Astrocyte (in vitro differentiated cells and primary cell): ENCODE data around the gene BMPR1A. TPM values are rescaled to one million over a fixed set of nuclear protein-coding genes. Genes with fewer than 3 reads are reported as not detected.

Experiments used
- DNase-seq: peaks from one replicate; pipeline ENCODE4 v3.0.0-alpha.2; 2010; ENCODE audit warnings: low read depth
- FAIRE-seq: peaks from 2 replicates; lab custom pipeline; 2011; peaks lifted over from hg19 to GRCh38; lab: Jason Lieb, UNC
- H2AFZ ChIP-seq: 2 replicates; pipeline ENCODE4 v1.6.0; 2012; ENCODE audit warnings: low read depth, low read length, inconsistent platforms
- H3K27ac ChIP-seq: 2 replicates; pipeline ENCODE4 v1.5.1; 2011; ENCODE audit warnings: low read depth, low read length, inconsistent platforms
- H3K27me3 ChIP-seq: 2 replicates; pipeline ENCODE4 v1.6.0; 2011; ENCODE audit warnings: low read length, inconsistent platforms; ENCODE audit not compliant: insufficient read depth
- H3K36me3 ChIP-seq: 2 replicates; pipeline ENCODE4 v1.5.1; 2011; ENCODE audit warnings: low read length, inconsistent platforms; ENCODE audit not compliant: insufficient read depth
- H3K4me1 ChIP-seq: 2 replicates; pipeline ENCODE4 v1.5.1; 2011; ENCODE audit warnings: low read length, inconsistent platforms; ENCODE audit not compliant: insufficient read depth
- H3K4me2 ChIP-seq: 2 replicates; pipeline ENCODE4 v1.6.0; 2012; ENCODE audit warnings: low read length, inconsistent platforms
- H3K4me3 ChIP-seq: 2 replicates; pipeline ENCODE4 v1.5.1; 2011; ENCODE audit warnings: low read depth, mild to moderate bottlenecking, low read length, inconsistent platforms; ENCODE audit not compliant: insufficient read depth
- H3K79me2 ChIP-seq: 2 replicates; pipeline ENCODE4 v1.6.0; 2012; ENCODE audit warnings: mild to moderate bottlenecking, low read length, inconsistent platforms; ENCODE audit not compliant: insufficient read depth
- H3K9ac ChIP-seq: 2 replicates; pipeline ENCODE4 v1.6.0; 2012; ENCODE audit warnings: mild to moderate bottlenecking, low read length, inconsistent platforms
- H3K9me3 ChIP-seq: 2 replicates; pipeline ENCODE4 v1.5.1; 2012; ENCODE audit warnings: low read depth, mild to moderate bottlenecking, low read length, inconsistent platforms; ENCODE audit not compliant: insufficient read depth
- H4K20me1 ChIP-seq: 2 replicates; pipeline ENCODE4 v1.6.0; 2012; ENCODE audit warnings: low read length, inconsistent platforms; ENCODE audit not compliant: insufficient read depth
- H3K27ac Mint-ChIP-seq: one replicate; pipeline ENCODE4 v1.8.0; 2021; ENCODE audit warnings: mild to moderate bottlenecking, mixed read lengths; ENCODE audit not compliant: unreplicated experiment
- H3K27me3 Mint-ChIP-seq: one replicate; pipeline ENCODE4 v1.8.0; 2021; ENCODE audit warnings: low read depth, mixed read lengths; ENCODE audit not compliant: unreplicated experiment
- H3K36me3 Mint-ChIP-seq: one replicate; pipeline ENCODE4 v1.8.0; 2021; ENCODE audit warnings: low read depth, mixed read lengths; ENCODE audit not compliant: unreplicated experiment
- H3K4me1 Mint-ChIP-seq: one replicate; pipeline ENCODE4 v1.8.0; 2021; ENCODE audit warnings: low read depth, mixed read lengths; ENCODE audit not compliant: unreplicated experiment
- H3K4me3 Mint-ChIP-seq: one replicate; pipeline ENCODE4 v1.8.0; 2021; ENCODE audit warnings: mild to moderate bottlenecking, moderate library complexity, mixed read lengths; ENCODE audit not compliant: unreplicated experiment
- H3K9me3 Mint-ChIP-seq: one replicate; pipeline ENCODE4 v1.8.0; 2021; ENCODE audit warnings: mild to moderate bottlenecking, mixed read lengths; ENCODE audit not compliant: unreplicated experiment
- EZH2 ChIP-seq: IDR thresholded peaks from 2 replicates; pipeline ENCODE4 v1.6.1; 2012; ENCODE audit warnings: mild to moderate bottlenecking, low read length, inconsistent platforms; ENCODE audit not compliant: insufficient read depth
- total RNA-seq: library from RNA; stranded (reverse); gene quantifications from 2 replicates; pipeline ENCODE4 v1.2.1, GENCODE V29; 2021
- TF ChIP-seq, protein P1 (sequence below): IDR thresholded peaks from 2 replicates; pipeline ENCODE4 v1.5.1; 2011; ENCODE audit warnings: low read depth, mild to moderate bottlenecking, inconsistent platforms, low read length, moderate library complexity; ENCODE audit not compliant: insufficient read depth

Gene BMPR1A
- total RNA-seq, 1 donor from 2014 or later: 52.2 TPM

DNA sequence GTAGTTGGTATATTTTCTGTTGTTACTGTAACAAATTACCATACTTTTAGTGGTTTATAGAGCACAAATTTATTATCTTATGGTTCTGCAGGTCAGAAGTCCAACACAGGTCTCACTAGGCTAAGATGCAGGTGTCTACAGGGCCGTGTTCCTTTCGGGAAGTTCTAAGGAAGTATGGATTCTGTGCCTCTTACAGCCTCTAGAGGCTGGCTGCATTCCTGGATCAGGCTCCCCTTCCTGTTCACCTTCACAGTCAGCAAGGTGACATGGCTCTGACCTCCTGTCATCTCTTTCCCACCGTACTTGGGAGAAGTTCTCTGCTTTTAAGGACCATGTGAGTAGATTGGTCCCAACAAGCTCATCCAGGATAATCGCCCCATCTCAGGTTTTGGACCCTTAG, 37.3 kb downstream of the BMPR1A start:
- Histone ChIP-seq H4K20me1 (peaks cover 19% of the 10 kb centered on the region), H3K27ac (no peak overlapping the region), H3K79me2 (peaks cover 65% of the 10 kb centered on the region), H3K9ac (no peak overlapping the region), H3K4me2 (no peak overlapping the region), H3K9me3 (no peaks in the 10 kb centered on the region), H3K4me1 (peaks cover 13% of the 10 kb centered on the region), H3K27me3 (no peaks in the 10 kb centered on the region), H2AFZ (no peak overlapping the region), H3K36me3 (no peaks in the 10 kb centered on the region), H3K4me3 (no peak overlapping the region)
- H3K4me1 Mint-ChIP-seq: peaks cover 22% of the 10 kb centered on the region
- no peaks in the 10 kb centered on the region for H3K27me3 Mint-ChIP-seq
- FAIRE-seq (no peak), DNase-seq (no peak)
- peaks cover 6% of the 10 kb centered on the region for H3K36me3 Mint-ChIP-seq
- H3K4me3 Mint-ChIP-seq: no peak overlapping the region
- no peaks in the 10 kb centered on the region for H3K9me3 Mint-ChIP-seq
- no peak overlapping the region for H3K27ac Mint-ChIP-seq
- TF ChIP-seq EZH2: no peak
- TF ChIP-seq, protein P1, sequence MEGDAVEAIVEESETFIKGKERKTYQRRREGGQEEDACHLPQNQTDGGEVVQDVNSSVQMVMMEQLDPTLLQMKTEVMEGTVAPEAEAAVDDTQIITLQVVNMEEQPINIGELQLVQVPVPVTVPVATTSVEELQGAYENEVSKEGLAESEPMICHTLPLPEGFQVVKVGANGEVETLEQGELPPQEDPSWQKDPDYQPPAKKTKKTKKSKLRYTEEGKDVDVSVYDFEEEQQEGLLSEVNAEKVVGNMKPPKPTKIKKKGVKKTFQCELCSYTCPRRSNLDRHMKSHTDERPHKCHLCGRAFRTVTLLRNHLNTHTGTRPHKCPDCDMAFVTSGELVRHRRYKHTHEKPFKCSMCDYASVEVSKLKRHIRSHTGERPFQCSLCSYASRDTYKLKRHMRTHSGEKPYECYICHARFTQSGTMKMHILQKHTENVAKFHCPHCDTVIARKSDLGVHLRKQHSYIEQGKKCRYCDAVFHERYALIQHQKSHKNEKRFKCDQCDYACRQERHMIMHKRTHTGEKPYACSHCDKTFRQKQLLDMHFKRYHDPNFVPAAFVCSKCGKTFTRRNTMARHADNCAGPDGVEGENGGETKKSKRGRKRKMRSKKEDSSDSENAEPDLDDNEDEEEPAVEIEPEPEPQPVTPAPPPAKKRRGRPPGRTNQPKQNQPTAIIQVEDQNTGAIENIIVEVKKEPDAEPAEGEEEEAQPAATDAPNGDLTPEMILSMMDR: no peak

DNA sequence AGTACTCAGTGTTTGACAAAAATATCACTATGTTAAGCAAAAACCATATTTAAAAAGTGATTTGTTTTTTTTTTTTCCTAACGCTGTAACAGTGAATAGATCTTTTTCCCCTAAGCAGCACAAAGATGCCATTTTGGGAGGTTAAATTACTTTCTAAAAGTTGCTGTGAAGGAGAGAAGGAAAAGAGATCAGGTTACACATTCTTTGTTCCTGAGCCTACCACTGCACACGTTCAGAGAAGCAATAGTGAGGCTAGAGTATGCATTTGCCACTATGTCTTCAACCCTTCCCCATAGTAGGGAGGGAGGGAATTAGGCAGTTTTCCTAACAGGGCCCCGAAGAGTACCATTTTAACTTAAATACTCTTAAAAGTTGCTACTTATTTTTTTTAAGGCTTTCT, 38.9 kb downstream of the BMPR1A start:
- Mint-ChIP-seq H3K4me1 (peaks cover 32% of the 10 kb centered on the region), H3K27me3 (no peaks in the 10 kb centered on the region), H3K27ac (peak overlapping the region; percentile 72), H3K36me3 (peaks cover 1% of the 10 kb centered on the region), H3K9me3 (no peaks in the 10 kb centered on the region), H3K4me3 (no peak overlapping the region)
- Histone ChIP-seq H3K4me1 (peaks cover 13% of the 10 kb centered on the region), H3K79me2 (peaks cover 71% of the 10 kb centered on the region), H3K4me2 (peak overlapping the region; percentile 70), H3K27me3 (no peaks in the 10 kb centered on the region), H3K9ac (peak overlapping the region; percentile 22), H3K9me3 (no peaks in the 10 kb centered on the region), H2AFZ (no peak overlapping the region), H4K20me1 (peaks cover 18% of the 10 kb centered on the region), H3K27ac (peak overlapping the region; percentile 25), H3K36me3 (no peaks in the 10 kb centered on the region), H3K4me3 (no peak overlapping the region)
- peak; percentile 88 for DNase-seq
- no peak for TF ChIP-seq EZH2
- TF ChIP-seq, protein P1: no peak
- peak; percentile 80 for FAIRE-seq

DNA sequence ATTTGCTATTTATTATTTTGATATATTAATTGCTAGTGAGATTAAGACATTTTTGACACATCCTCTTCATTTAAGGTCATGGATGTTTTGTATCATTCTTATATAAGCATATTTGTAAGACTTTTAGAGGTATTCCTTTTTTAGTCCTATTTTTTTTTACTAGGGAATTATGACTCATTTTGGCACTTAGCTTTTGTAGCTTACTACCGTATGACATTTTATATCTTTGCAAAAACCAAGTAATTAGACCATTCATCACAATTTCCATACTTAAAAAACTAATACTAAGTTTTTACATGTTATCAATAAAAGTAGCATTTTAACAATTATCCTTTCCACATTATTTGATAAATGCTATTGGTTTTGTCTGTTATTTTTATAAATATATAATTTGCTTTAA, 41.6 kb downstream of the BMPR1A start:
- DNase-seq (peak; percentile 45), FAIRE-seq (no peak)
- TF ChIP-seq, protein P1: no peak
- TF ChIP-seq EZH2: no peak
- peaks cover 74% of the 10 kb centered on the region for H3K79me2 ChIP-seq
- H3K36me3 Mint-ChIP-seq: peaks cover 4% of the 10 kb centered on the region
- H3K4me1 Mint-ChIP-seq: peaks cover 33% of the 10 kb centered on the region
- H3K9me3 Mint-ChIP-seq: no peaks in the 10 kb centered on the region
- no peak overlapping the region for H3K27ac ChIP-seq
- no peaks in the 10 kb centered on the region for H3K9me3 ChIP-seq
- peaks cover 16% of the 10 kb centered on the region for H4K20me1 ChIP-seq
- H3K27me3 Mint-ChIP-seq: no peaks in the 10 kb centered on the region
- no peaks in the 10 kb centered on the region for H3K27me3 ChIP-seq
- H3K4me1 ChIP-seq: peaks cover 15% of the 10 kb centered on the region
- H3K9ac ChIP-seq: no peak overlapping the region
- no peak overlapping the region for H3K4me3 Mint-ChIP-seq
- no peak overlapping the region for H3K27ac Mint-ChIP-seq
- H3K4me3 ChIP-seq: no peak overlapping the region
- no peak overlapping the region for H3K4me2 ChIP-seq
- no peaks in the 10 kb centered on the region for H3K36me3 ChIP-seq
- H2AFZ ChIP-seq: no peak overlapping the region
